Endodermal cell (in vitro differentiated cells): Measurements from ENCODE around the gene CCL5. TPM values are rescaled to one million over a fixed set of nuclear protein-coding genes. Genes with fewer than 3 reads are reported as not detected.

Source experiments
- DNase-seq: peaks from one replicate; pipeline ENCODE4 v3.0.0-alpha.2; 2017
- H3K27ac ChIP-seq: 2 replicates; pipeline ENCODE4 v1.5.1; 2013; ENCODE audit warnings: mild to moderate bottlenecking, low read depth, low read length, moderate library complexity
- H3K27me3 ChIP-seq: 2 replicates; pipeline ENCODE4 v1.6.1; 2013; ENCODE audit warnings: mild to moderate bottlenecking, low read length, moderate library complexity; ENCODE audit not compliant: insufficient read depth, control insufficient read depth, poor library complexity, severe bottlenecking
- H3K36me3 ChIP-seq: 2 replicates; pipeline ENCODE4 v1.7.0; 2013; ENCODE audit warnings: mild to moderate bottlenecking, low read length, moderate library complexity; ENCODE audit not compliant: control insufficient read depth, insufficient read depth
- H3K4me1 ChIP-seq: one replicate; pipeline ENCODE4 v1.7.0; 2013; ENCODE audit warnings: low read length; ENCODE audit not compliant: control insufficient read depth, insufficient read depth
- H3K4me3 ChIP-seq: 2 replicates; pipeline ENCODE4 v1.5.1; 2013; ENCODE audit warnings: mild to moderate bottlenecking, low read length, moderate library complexity
- H3K9ac ChIP-seq: 2 replicates; pipeline ENCODE4 v1.6.1; 2013; ENCODE audit warnings: mild to moderate bottlenecking, low read length, moderate library complexity; ENCODE audit not compliant: poor library complexity, severe bottlenecking; ENCODE audit errors: extremely low read depth
- H3K9me3 ChIP-seq: 2 replicates; pipeline ENCODE4 v1.6.1; 2013; ENCODE audit warnings: mild to moderate bottlenecking, low read length, moderate library complexity; ENCODE audit not compliant: control insufficient read depth
- H3K27ac Mint-ChIP-seq: 2 replicates; pipeline ENCODE4 v1.8.0; 2020; ENCODE audit warnings: mixed read lengths
- H3K27me3 Mint-ChIP-seq: 2 replicates; pipeline ENCODE4 v1.8.0; 2021; ENCODE audit warnings: mild to moderate bottlenecking, mixed read lengths; ENCODE audit not compliant: insufficient read depth
- H3K36me3 Mint-ChIP-seq: 2 replicates; pipeline ENCODE4 v1.8.0; 2020; ENCODE audit warnings: low read depth, mixed read lengths
- H3K4me1 Mint-ChIP-seq: 2 replicates; pipeline ENCODE4 v1.8.0; 2020; ENCODE audit warnings: mixed read lengths
- H3K4me3 Mint-ChIP-seq: 2 replicates; pipeline ENCODE4 v1.8.0; 2020; ENCODE audit warnings: mild to moderate bottlenecking, moderate library complexity, mixed read lengths
- H3K9me3 Mint-ChIP-seq: 2 replicates; pipeline ENCODE4 v1.8.0; 2020; ENCODE audit warnings: mild to moderate bottlenecking, mixed read lengths
- WGBS, 2 experiments: methylation state at CpG; one replicate each; pipeline versions ENCODE4 v1.1.5 to v1.1.7; 2013; ENCODE audit warnings: missing lambda C conversion rate in 2 of 2, mixed read lengths in 1 of 2; ENCODE audit not compliant: insufficient coverage in 1 of 2, insufficient read length in 1 of 2; 5-methylcytosine and 5-hydroxymethylcytosine counted together
- total RNA-seq, 2 donors: library from RNA; stranded (reverse); fragmentation: NEBNext Ultra II Directional in 1 of 2; extraction: Animal tissue kit (Norgen Biotek cat#: 25700) in 1 of 2; gene quantifications; 2 replicates in 1 of 2; 3 replicates in 1 of 2; pipeline ENCODE4 v1.2.1, GENCODE V29; 2021
- TF ChIP-seq, protein P1 (sequence below): fragments of 200-600 bp; sonication (generic); conservative IDR thresholded peaks from 2 replicates; pipeline ENCODE4 v1.5.0; 2021; ENCODE audit warnings: antibody characterized with exemption, mild to moderate bottlenecking

CCL5 gene
- total RNA-seq, 2 donors from 2014 or later: not detected

DNA sequence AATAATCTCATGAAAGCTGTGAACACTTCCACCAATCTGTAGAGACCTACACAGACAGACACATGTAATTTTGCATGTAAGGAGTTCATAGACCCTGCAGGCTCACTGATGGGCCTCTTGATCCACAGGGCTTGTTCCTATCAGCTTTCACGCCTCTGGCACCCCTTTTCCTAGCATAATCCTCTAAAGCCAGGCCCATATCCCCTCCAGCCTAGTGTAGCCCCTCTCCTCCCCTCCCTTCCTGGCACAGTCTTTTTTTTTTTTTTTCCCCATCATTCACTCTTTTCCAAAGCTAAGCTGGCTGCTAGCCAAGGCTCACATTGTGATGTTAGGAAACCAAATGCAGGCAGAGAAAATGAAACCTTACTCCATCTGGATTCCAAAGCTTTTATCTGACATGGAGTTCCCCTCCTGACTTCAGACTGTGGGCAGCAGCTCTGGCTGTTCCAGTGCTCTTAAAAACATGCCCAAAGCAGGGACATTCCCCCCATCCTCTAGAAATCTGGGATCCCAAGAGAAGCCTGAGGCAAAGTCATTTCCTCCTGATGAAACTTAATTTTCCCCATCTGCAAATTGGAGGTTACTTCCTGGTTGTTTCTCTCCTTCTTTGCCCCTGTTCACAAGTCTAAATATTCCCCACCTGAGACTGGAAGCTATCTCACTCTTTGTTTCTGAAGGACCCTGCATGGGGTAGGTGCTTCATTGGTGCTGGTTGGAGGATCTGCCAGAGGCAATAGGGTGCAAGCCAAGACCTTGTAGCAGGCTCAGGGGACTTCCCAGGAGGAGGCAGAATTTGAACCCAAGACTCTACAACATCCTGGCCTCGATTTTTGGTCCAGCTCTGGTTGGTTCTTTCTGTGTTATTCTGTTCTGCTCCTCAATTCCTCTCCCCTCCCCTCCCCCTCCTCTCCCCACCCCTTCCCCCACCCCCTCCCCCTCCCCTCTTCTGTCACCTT lies 9.9 kb upstream of the CCL5 start:
- 80% methylated on average over 1 to 2 of the region's 2 CpGs for WGBS, 2 experiments
- peaks cover 2% of the 10 kb centered on the region for H3K4me1 ChIP-seq
- H3K27ac Mint-ChIP-seq: no peak overlapping the region
- H3K9ac ChIP-seq: no peak overlapping the region
- DNase-seq: no peak
- H3K27me3 ChIP-seq: no peaks in the 10 kb centered on the region
- H3K4me3 ChIP-seq: no peak overlapping the region
- H3K36me3 Mint-ChIP-seq: no peaks in the 10 kb centered on the region
- peaks cover 23% of the 10 kb centered on the region for H3K4me1 Mint-ChIP-seq
- H3K27me3 Mint-ChIP-seq: no peaks in the 10 kb centered on the region
- H3K9me3 Mint-ChIP-seq: no peaks in the 10 kb centered on the region
- H3K36me3 ChIP-seq: no peaks in the 10 kb centered on the region
- no peak overlapping the region for H3K27ac ChIP-seq
- no peak overlapping the region for H3K4me3 Mint-ChIP-seq
- H3K9me3 ChIP-seq: no peaks in the 10 kb centered on the region
- TF ChIP-seq, protein P1, sequence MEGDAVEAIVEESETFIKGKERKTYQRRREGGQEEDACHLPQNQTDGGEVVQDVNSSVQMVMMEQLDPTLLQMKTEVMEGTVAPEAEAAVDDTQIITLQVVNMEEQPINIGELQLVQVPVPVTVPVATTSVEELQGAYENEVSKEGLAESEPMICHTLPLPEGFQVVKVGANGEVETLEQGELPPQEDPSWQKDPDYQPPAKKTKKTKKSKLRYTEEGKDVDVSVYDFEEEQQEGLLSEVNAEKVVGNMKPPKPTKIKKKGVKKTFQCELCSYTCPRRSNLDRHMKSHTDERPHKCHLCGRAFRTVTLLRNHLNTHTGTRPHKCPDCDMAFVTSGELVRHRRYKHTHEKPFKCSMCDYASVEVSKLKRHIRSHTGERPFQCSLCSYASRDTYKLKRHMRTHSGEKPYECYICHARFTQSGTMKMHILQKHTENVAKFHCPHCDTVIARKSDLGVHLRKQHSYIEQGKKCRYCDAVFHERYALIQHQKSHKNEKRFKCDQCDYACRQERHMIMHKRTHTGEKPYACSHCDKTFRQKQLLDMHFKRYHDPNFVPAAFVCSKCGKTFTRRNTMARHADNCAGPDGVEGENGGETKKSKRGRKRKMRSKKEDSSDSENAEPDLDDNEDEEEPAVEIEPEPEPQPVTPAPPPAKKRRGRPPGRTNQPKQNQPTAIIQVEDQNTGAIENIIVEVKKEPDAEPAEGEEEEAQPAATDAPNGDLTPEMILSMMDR: no peak

DNA sequence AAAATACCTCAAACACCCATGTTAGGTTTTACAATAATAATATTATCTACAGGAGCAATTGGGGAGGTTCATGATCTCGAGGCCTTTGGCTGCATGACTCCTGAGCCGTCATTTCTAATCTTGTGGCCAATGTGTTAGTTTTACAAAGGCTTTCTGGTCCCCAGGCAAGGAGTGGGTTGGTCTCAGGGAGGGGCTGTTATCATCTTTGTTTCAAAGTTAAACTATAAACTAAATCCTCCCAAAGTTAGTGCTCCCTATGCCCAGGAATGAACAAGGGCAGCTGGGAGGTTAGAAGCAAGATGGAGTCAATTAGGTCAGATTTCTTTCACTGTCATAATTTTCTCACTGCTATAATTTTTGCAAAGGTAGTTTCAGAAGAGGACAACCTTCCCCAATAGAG lies 9.1 kb upstream of the CCL5 start:
- TF ChIP-seq, protein P1: no peak
- H3K9me3 Mint-ChIP-seq: no peaks in the 10 kb centered on the region
- Histone ChIP-seq H3K27me3 (no peaks in the 10 kb centered on the region), H3K9ac (no peak overlapping the region), H3K9me3 (no peaks in the 10 kb centered on the region), H3K36me3 (no peaks in the 10 kb centered on the region), H3K4me1 (peaks cover 2% of the 10 kb centered on the region), H3K4me3 (no peak overlapping the region), H3K27ac (no peak overlapping the region)
- H3K4me3 Mint-ChIP-seq: no peak overlapping the region
- WGBS, 2 experiments: 95% methylated on average over 2 of the region's 2 CpGs; no CpG with 5 or more reads in 1 of the 2 experiments
- DNase-seq: no peak
- H3K27me3 Mint-ChIP-seq: no peaks in the 10 kb centered on the region
- H3K27ac Mint-ChIP-seq: no peak overlapping the region
- peaks cover 23% of the 10 kb centered on the region for H3K4me1 Mint-ChIP-seq
- H3K36me3 Mint-ChIP-seq: no peaks in the 10 kb centered on the region

DNA sequence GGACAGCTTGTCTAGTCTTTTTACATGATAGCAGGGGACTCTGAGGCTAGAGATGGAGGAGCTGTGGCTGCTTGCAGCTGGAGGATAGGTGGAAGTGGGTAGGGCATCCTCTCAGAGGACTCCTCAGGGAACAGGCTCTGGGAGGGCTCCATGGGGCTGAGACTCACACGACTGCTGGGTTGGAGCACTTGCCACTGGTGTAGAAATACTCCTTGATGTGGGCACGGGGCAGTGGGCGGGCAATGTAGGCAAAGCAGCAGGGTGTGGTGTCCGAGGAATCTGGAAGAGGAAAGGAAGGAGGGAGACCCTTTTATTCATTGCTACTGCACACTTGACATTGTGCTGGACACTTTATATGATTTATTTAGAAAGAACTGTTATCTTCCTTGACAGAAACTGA lies 1.8 kb downstream of the CCL5 start:
- Histone ChIP-seq H3K27me3 (no peaks in the 10 kb centered on the region), H3K27ac (no peak overlapping the region), H3K36me3 (no peaks in the 10 kb centered on the region), H3K9ac (no peak overlapping the region), H3K9me3 (no peaks in the 10 kb centered on the region), H3K4me3 (no peak overlapping the region), H3K4me1 (no peaks in the 10 kb centered on the region)
- 87% methylated on average over 4 of the region's 4 CpGs; no CpG with 5 or more reads in 1 of the 2 experiments for WGBS, 2 experiments
- no peaks in the 10 kb centered on the region for H3K36me3 Mint-ChIP-seq
- DNase-seq: no peak
- no peaks in the 10 kb centered on the region for H3K9me3 Mint-ChIP-seq
- no peaks in the 10 kb centered on the region for H3K4me1 Mint-ChIP-seq
- H3K27ac Mint-ChIP-seq: no peak overlapping the region
- TF ChIP-seq, protein P1: no peak
- H3K27me3 Mint-ChIP-seq: peaks cover 2% of the 10 kb centered on the region
- no peak overlapping the region for H3K4me3 Mint-ChIP-seq
